HEK293 (cell line): ENCODE data around the gene TNFRSF4.

Experiments
- CTCF ChIP-seq: fragments of 450-650 bp; formaldehyde crosslinking; IDR thresholded peaks from 2 replicates; pipeline ENCODE4 v1.5.1; 2016; ENCODE audit warnings: missing biosample characterization, missing genetic modification characterization
- TCF7L2 ChIP-seq: IDR thresholded peaks from 2 replicates; pipeline ENCODE4 v1.6.1; 2011; ENCODE audit warnings: low read depth, mild to moderate bottlenecking, inconsistent platforms, low read length, moderate library complexity, borderline replicate concordance
- ZNF600 ChIP-seq: fragments of 450-650 bp; formaldehyde crosslinking; IDR thresholded peaks from 2 replicates; pipeline ENCODE4 v1.5.1; 2016; ENCODE audit warnings: missing biosample characterization, missing genetic modification characterization
- ZNF843 ChIP-seq: fragments of 450-650 bp; formaldehyde crosslinking; IDR thresholded peaks from 2 replicates; pipeline ENCODE4 v1.5.1; 2016; ENCODE audit warnings: missing biosample characterization, missing genetic modification characterization

- no peak for TF ChIP-seq CTCF (tag by site-specific recombination)
- TF ChIP-seq TCF7L2 = no peak
- no peak for TF ChIP-seq ZNF600
- TF ChIP-seq ZNF843 (tag by site-specific recombination) = no peak
Measured at GRCh38 chr1:1215080-1215676, 1.2 kb upstream of the TNFRSF4 start.
